Skeletal muscle tissue (tissue), 4 donors: ENCODE measurements around the gene CCDC197. TPM values are rescaled to one million over a fixed set of nuclear protein-coding genes. Genes with fewer than 3 reads are reported as not detected.

ENCODE experiments used
- H3K27ac ChIP-seq: one replicate; pipeline ENCODE4 v1.7.0; 2013; ENCODE audit warnings: mild to moderate bottlenecking, low read depth, low read length, inconsistent platforms
- H3K27me3 ChIP-seq, 3 donors: one replicate each; pipeline ENCODE4 v1.7.0; 2013; ENCODE audit warnings: low read length in 3 of 3; ENCODE audit not compliant: control insufficient read depth in 3 of 3, insufficient read depth in 3 of 3
- H3K36me3 ChIP-seq, 3 donors: one replicate each; pipeline ENCODE4 v1.7.0; 2013; ENCODE audit warnings: low read length in 3 of 3; ENCODE audit not compliant: control insufficient read depth in 3 of 3, insufficient read depth in 3 of 3
- H3K4me1 ChIP-seq, 3 donors: one replicate each; pipeline ENCODE4 v1.7.0; 2013; ENCODE audit warnings: low read length in 3 of 3, mild to moderate bottlenecking in 3 of 3; ENCODE audit not compliant: control insufficient read depth in 3 of 3, insufficient read depth in 3 of 3
- H3K4me3 ChIP-seq, 3 donors: one replicate each; pipeline ENCODE4 v1.7.0; 2013; ENCODE audit warnings: low read length in 3 of 3
- H3K9ac ChIP-seq, 3 donors: one replicate each; pipeline ENCODE4 v1.7.0; 2013; ENCODE audit warnings: low read length in 3 of 3, mild to moderate bottlenecking in 3 of 3, moderate library complexity in 2 of 3, low read depth in 1 of 3
- H3K9me3 ChIP-seq, 3 donors: one replicate each; pipeline ENCODE4 v1.7.0; 2013; ENCODE audit warnings: low read length in 3 of 3; ENCODE audit not compliant: control insufficient read depth in 3 of 3
- total RNA-seq: library from RNA; depleted of rRNA; stranded (reverse); fragments of >200 nt; gene quantifications from one replicate; pipeline ENCODE4 v1.2.3, GENCODE V29; 2014
- donor health status: Osteomylitis.

CCDC197 gene
- total RNA-seq, 1 donor from 2014 or later, result not detected

DNA sequence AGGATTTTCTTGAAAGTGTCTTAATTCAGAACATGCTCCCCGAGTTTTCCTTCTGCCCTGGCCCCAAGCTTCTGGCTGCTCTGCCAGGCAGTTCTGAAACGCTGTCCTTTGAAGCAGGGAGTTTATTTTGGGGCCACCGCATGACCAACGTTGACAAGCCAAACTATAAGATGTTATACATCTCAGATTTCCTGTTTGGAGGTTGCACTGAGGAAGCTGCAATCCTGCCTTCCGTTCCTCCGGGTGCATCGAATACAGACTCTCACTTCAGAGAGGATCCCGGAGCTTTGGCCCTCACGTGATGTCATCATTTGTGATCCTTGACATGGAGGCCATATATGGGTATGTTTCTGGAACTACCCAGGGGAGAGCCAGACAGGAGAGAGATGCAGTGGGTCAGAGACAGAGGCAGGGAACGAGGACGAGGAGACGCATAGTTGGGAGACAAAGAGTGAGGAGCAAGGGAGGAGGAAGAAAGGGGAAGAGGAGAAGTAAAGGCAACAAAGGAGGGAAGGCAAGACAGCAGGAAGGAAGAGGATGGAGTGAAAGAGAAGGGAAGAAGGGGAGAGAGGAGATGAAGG is 20.5 kb upstream of the CCDC197 start, which contains the start of gene ASB2:
Gene ASB2 (minus strand): TSS at position 94 of the 581 bp plus-strand sequence. CDS start 12,031 bp downstream, outside the sequence.
- H3K9ac ChIP-seq, result peak within 1 kb of the TSS; percentile 85 to 100 (median 95)
- no peaks in the 10 kb centered on the region for H3K9me3 ChIP-seq
- H3K27ac ChIP-seq, result peak within 1 kb of the TSS; percentile 99
- peaks cover 0 to 28% (median 0%) of the 10 kb centered on the region in 3 donors for H3K36me3 ChIP-seq
- peak within 1 kb of the TSS; percentile 87 to 94 (median 89) for H3K4me3 ChIP-seq
- H3K27me3 ChIP-seq, result no peaks in the 10 kb centered on the region
- peaks cover 67 to 93% (median 73%) of the 10 kb centered on the region in 3 donors for H3K4me1 ChIP-seq

DNA sequence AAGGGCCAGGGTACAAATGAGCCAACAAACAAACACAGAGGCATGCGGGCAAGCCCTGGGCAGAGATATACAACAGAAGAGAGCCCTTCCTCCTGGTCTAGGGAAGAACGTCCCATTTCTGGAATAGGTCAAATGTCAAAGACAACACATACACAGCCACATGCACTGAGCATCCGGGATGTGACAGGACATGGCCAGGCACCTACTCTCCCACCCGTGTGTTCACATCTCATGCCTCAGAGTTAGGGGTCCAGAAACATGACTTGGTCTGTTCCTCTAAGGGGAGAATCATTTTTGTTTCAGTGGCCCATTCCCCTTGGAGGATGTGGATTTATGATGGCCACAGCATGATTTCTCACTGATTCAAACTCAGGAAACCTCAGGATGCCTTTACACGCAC is 19.9 kb upstream of the CCDC197 start:
- Histone ChIP-seq H3K4me1 (peaks cover 69 to 95% (median 75%) of the 10 kb centered on the region in 3 donors), H3K27ac (peak overlapping the region; percentile 99), H3K27me3 (no peaks in the 10 kb centered on the region), H3K36me3 (peaks cover 0 to 28% (median 0%) of the 10 kb centered on the region in 3 donors), H3K9me3 (no peaks in the 10 kb centered on the region), H3K4me3 (peak overlapping the region; percentile 87 to 94 (median 89)), H3K9ac (peak overlapping the region; percentile 85 to 100 (median 95))

DNA sequence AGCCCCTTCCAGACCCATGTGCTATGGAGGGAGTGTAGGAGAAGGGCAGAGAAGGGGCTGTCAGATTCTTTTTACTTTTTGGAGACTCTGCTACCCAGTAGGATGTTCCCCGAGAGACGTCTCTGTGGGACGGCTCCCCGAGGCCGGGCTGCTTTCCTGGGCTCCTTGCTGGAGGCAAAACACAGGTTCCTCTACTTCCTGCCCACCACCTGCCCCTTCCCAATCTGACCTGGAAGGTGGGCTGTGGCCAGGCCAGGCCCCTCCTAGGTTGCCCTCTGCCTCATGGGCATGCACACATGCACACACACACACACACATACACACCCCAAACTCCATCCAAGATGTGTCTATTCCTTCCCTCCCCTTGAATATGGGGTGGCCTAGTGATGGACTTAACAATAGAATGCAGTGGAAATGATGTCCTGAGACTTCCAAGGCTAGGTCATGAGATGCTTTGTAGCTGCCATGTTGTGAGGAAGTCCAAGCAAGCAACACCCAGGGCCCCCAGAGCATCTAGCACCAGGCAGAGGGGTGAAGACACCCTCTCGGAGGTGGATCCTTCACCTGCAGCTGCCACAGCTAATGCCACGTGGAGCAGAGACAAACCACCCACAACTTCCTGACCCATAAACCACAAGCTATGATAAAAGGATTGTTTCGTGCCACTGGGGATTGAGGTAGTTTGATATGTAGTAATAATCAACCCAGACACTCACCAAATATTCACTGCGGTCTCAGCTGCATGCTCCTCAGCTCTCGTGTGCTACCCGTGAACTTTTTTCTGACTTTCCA is 19.1 kb upstream of the CCDC197 start:
- H3K4me1 ChIP-seq, result peaks cover 69 to 95% (median 75%) of the 10 kb centered on the region in 3 donors
- no peaks in the 10 kb centered on the region for H3K9me3 ChIP-seq
- H3K36me3 ChIP-seq, result peaks cover 0 to 23% (median 0%) of the 10 kb centered on the region in 3 donors
- H3K9ac ChIP-seq, result peak overlapping the region; percentile 36 to 100 (median 85)
- H3K27me3 ChIP-seq, result no peaks in the 10 kb centered on the region
- H3K4me3 ChIP-seq, result peak overlapping the region in 2 of 3 donors; percentile 45 to 87
- peak overlapping the region; percentile 99 for H3K27ac ChIP-seq

DNA sequence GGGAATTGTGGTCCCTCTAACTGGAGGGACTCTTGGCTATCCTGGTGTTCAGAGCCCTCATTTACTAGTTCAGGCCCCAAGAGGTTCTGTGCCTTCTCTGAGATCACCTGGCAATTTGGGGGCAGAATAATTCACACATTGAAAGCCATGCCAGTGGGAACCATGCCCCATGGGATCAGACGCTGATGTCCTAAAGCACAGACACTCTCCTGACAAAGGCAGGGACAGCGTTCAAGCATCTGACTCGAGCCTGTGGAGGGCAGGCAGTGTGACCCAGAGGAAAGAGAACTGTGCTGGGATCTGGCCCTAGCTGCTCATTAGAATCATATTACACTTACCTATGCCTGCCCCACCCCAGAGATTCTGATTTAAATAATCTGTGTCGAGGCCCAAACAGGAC is 18.4 kb upstream of the CCDC197 start:
- Histone ChIP-seq H3K27ac (peak overlapping the region; percentile 99), H3K27me3 (no peaks in the 10 kb centered on the region), H3K4me1 (peaks cover 70 to 95% (median 75%) of the 10 kb centered on the region in 3 donors), H3K36me3 (peaks cover 0 to 17% (median 0%) of the 10 kb centered on the region in 3 donors), H3K4me3 (peak overlapping the region in 2 of 3 donors; percentile 11 to 22), H3K9ac (peak overlapping the region; percentile 35 to 64 (median 45)), H3K9me3 (no peaks in the 10 kb centered on the region)

DNA sequence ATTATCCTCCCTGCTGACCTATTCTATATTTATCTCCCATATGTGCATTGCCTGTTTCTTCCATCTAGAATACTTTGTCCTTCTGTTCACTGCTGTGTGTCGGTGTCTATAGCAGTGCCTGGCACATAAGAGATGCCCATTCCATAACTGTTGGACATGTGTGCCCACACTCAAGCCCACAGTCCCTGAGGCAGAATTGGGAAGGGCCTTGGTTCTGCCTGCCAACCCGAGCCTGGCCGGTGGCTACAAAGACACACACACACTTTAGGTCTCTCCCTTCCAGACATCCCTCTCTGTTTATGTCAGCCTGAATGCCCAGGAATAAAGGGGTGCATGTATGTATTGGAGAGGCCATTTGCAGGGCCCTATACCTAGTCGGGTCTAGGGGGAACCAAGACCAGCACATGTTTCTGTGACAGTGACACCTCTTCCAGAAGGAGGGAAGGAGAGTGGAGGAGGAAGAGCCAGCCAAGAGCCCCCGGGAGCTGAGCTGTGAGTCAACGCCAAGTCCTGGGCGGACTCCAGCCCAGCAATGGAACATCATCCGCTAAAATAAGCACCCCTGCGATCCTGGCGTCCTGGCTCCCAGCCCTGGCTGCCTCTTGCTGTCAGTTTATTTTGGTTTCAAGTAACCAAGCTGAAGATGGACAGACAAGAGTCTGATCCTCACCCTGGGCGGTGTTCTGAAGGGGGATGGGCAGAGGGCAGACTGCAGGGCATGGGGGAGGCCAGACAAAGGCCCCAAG is 16.5 kb upstream of the CCDC197 start:
- peak overlapping the region; percentile 64 to 84 (median 83) for H3K9ac ChIP-seq
- H3K36me3 ChIP-seq, result peaks cover 0 to 3% (median 0%) of the 10 kb centered on the region in 3 donors
- H3K4me3 ChIP-seq, result peak overlapping the region; percentile 40 to 60 (median 47)
- no peaks in the 10 kb centered on the region for H3K27me3 ChIP-seq
- no peaks in the 10 kb centered on the region for H3K9me3 ChIP-seq
- H3K4me1 ChIP-seq, result peaks cover 79 to 93% (median 84%) of the 10 kb centered on the region in 3 donors
- H3K27ac ChIP-seq, result peak overlapping the region; percentile 99

DNA sequence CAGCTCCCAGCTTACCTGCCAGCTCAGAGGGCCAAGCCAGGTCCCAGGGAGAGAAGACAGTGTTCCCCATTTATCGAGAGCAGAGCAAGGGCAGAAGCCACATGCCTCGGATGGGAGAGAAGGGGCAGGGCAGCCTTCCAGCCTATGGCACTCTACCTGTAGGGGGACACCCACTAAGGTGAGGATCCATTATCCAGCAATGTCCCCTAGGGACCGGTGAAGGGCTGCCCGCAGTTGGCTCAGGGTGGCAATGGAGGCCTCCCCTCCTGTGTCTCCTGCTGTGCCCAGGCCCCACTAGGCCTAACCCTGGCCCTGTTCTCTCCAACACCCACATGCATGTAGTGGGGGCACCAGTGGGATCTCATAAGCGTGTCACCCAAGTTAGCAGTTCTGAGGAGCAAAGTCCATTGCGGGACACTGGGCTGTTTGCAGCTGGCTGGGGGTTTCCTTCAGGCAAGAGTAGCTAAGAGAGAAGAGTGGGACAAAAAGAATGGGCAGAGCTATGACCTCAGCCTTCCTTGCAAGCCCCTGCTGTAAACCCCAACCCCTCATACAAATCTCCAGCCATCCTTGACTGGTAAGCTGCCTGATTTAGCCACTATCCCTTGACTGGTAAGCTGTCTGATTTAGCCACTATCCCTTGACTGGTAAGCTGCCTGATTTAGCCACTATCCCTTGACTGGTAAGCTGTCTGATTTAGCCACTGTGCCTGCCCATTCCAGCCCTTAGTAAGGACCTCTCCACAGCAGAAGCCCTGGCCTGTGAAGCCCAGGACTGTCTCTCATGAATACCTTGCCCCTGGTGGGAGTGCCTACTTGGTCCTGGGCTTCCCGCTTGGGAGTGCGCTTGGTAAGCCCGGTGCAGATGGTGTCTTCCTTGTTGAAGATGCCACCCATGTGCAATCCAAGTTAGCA is 15.5 kb upstream of the CCDC197 start:
- Histone ChIP-seq H3K36me3 (no peaks in the 10 kb centered on the region), H3K4me1 (peaks cover 82 to 95% (median 91%) of the 10 kb centered on the region in 3 donors), H3K9ac (peak overlapping the region; percentile 64 to 84 (median 65)), H3K4me3 (peak overlapping the region; percentile 41 to 60 (median 47)), H3K27ac (peak overlapping the region; percentile 99), H3K9me3 (no peaks in the 10 kb centered on the region), H3K27me3 (no peaks in the 10 kb centered on the region)

DNA sequence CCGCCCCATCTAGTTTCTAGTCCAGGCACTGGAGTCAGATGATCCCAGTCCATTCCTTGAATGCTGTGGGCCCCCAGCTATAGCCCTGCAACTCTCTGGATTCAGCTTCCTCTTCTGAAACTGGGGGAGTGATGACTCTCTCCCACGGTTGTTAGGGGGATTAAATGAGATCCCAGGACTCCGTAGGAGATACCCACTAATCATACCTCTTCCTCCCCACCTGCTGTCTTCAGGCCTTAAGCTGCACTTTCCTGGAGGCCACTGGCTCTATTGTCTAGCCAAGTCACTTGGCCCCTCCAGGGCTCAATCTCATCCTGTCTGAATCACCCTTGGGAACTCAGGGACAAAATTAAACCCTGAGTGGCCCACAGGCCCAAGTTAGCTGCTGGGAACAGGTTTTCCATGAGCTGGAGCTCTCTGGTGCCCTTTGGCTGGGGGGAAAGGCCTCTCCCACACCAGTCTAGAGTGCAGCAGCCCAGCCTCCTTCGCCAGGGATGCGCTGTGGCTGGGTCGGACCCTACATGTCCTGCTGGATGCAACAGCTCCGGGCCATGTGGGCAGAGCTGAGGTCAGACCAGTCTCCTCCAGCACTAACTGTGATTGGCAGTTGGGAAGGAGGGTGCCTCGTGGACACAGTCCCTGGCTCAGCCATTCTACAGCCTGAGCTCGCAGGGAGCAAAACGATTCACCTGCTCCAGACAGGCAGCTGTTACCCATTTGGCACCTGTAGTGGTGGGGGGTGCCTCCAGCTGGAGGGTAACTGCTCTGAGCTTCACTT is 14.7 kb upstream of the CCDC197 start:
- peak overlapping the region; percentile 64 to 84 (median 65) for H3K9ac ChIP-seq
- no peaks in the 10 kb centered on the region for H3K9me3 ChIP-seq
- H3K4me3 ChIP-seq, result peak overlapping the region; percentile 41 to 57 (median 47)
- peaks cover 77 to 93% (median 88%) of the 10 kb centered on the region in 3 donors for H3K4me1 ChIP-seq
- H3K27ac ChIP-seq, result peak overlapping the region; percentile 99
- H3K27me3 ChIP-seq, result no peaks in the 10 kb centered on the region
- H3K36me3 ChIP-seq, result no peaks in the 10 kb centered on the region

DNA sequence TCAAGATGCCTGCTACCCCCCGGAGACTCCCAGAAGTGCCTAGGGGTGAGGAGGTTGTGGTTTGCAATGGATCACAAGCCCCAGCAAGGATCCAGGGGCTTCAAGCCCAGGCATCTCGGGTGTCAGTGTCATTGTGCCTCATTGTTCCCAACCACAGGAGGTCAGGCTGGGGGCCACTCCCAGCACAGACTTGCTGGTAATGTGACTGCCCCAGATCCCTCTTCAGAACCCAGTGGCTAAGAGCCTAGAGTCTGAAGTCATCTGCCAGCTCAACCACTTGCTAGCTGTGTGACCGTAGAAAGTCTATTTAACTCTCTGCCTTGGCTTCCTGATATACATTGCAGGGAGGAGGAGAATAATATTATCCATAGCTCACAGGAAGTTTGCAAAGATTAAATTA is 13.0 kb upstream of the CCDC197 start:
- Histone ChIP-seq H3K9me3 (no peaks in the 10 kb centered on the region), H3K4me1 (peaks cover 70 to 89% (median 84%) of the 10 kb centered on the region in 3 donors), H3K27ac (peak overlapping the region; percentile 99)

More for the DNA sequence above, 13.0 kb upstream of the CCDC197 start:
- Histone ChIP-seq H3K27me3 (no peaks in the 10 kb centered on the region), H3K4me3 (peak overlapping the region; percentile 10 to 54 (median 17)), H3K9ac (peak overlapping the region; percentile 60 to 84 (median 70)), H3K36me3 (no peaks in the 10 kb centered on the region)
